HEK293 (cell line): ENCODE measurements around the gene GNRHR.
"Not testable (repeated sequence)": the region's sequence is repeated elsewhere in the genome, so short reads cannot be mapped to it uniquely, and the experiment has no call there.

Experiments
- CTCF ChIA-PET: fragments of 350-600 bp; formaldehyde crosslinking; extraction: SDS; loops from one replicate; lab custom pipeline; 2021; ENCODE audit warnings: antibody characterized with exemption; lab: Yijun Ruan, JAX
- POLR2A ChIA-PET: fragments of 300-600 bp; formaldehyde crosslinking; extraction: SDS; loops from one replicate; lab custom pipeline; 2020; ENCODE audit warnings: antibody characterized with exemption, inconsistent platforms; lab: Yijun Ruan, JAX
- H3K27ac ChIP-seq: fragments of 200-500 bp; sonication (Bioruptor generic); 2 replicates; pipeline ENCODE4 v1.5.1; 2014; ENCODE audit warnings: low read depth, low read length, control low read depth, inconsistent platforms; ENCODE audit errors: extremely low read depth
- H3K36me3 ChIP-seq, 2 experiments: fragments of 200-500 bp in 1 of 2; sonication (Bioruptor generic) in 1 of 2; 1 replicate in 1 of 2; 2 replicates in 1 of 2; pipeline ENCODE4 v1.5.1; 2014 to 2017; ENCODE audit warnings: inconsistent platforms in 2 of 2, low read length in 2 of 2; ENCODE audit not compliant: control insufficient read depth in 2 of 2, insufficient read depth in 1 of 2
- H3K4me1 ChIP-seq: fragments of 200-500 bp; sonication (Bioruptor generic); 2 replicates; pipeline ENCODE4 v1.5.1; 2014; ENCODE audit warnings: mild to moderate bottlenecking, low read length, inconsistent platforms; ENCODE audit not compliant: control insufficient read depth, insufficient read depth
- H3K4me3 ChIP-seq: 2 replicates; pipeline ENCODE4 v1.5.1; 2011; ENCODE audit warnings: low read depth, mild to moderate bottlenecking, control low read depth, low read length, moderate library complexity
- H3K9me3 ChIP-seq: fragments of 200-500 bp; sonication (Bioruptor generic); 2 replicates; pipeline ENCODE4 v1.5.1; 2014; ENCODE audit warnings: low read depth, low read length, inconsistent platforms; ENCODE audit not compliant: control insufficient read depth, insufficient read depth
- CTCF ChIP-seq: fragments of 450-650 bp; formaldehyde crosslinking; IDR thresholded peaks from 2 replicates; pipeline ENCODE4 v1.5.1; 2016; ENCODE audit warnings: missing biosample characterization, missing genetic modification characterization
- PRDM4 ChIP-seq: fragments of 450-650 bp; formaldehyde crosslinking; IDR thresholded peaks from 2 replicates; pipeline ENCODE4 v1.5.1; 2017; ENCODE audit warnings: missing biosample characterization, missing genetic modification characterization
- SETDB1 ChIP-seq: IDR thresholded peaks from one replicate; pipeline ENCODE4 v1.6.1; 2017; ENCODE audit warnings: mild to moderate bottlenecking, low read length, moderate library complexity, mixed read lengths; ENCODE audit not compliant: insufficient read length
- ZNF549 ChIP-seq: fragments of 450-650 bp; IDR thresholded peaks from 2 replicates; pipeline ENCODE4 v1.5.1; 2018; ENCODE audit warnings: missing biosample characterization, missing genetic modification characterization, mild to moderate bottlenecking, inconsistent platforms, moderate library complexity
- ZNF558 ChIP-seq: fragments of 450-650 bp; formaldehyde crosslinking; IDR thresholded peaks from 2 replicates; pipeline ENCODE4 v1.5.1; 2016; ENCODE audit warnings: missing biosample characterization, missing genetic modification characterization
- ZNF600 ChIP-seq: fragments of 450-650 bp; formaldehyde crosslinking; IDR thresholded peaks from 2 replicates; pipeline ENCODE4 v1.5.1; 2016; ENCODE audit warnings: missing biosample characterization, missing genetic modification characterization
- ZNF776 ChIP-seq: fragments of 450-650 bp; formaldehyde crosslinking; IDR thresholded peaks from 2 replicates; pipeline ENCODE4 v1.5.0; 2017; ENCODE audit warnings: missing biosample characterization, missing genetic modification characterization, borderline replicate concordance
- ZNF792 ChIP-seq: fragments of 450-650 bp; formaldehyde crosslinking; IDR thresholded peaks from 2 replicates; pipeline ENCODE4 v1.5.1; 2016; ENCODE audit warnings: missing biosample characterization, missing genetic modification characterization
- ZSCAN5A ChIP-seq: fragments of 450-650 bp; formaldehyde crosslinking; IDR thresholded peaks from 2 replicates; pipeline ENCODE4 v1.5.1; 2016; ENCODE audit warnings: missing biosample characterization, missing genetic modification characterization

The GNRHR gene

GRCh38 chr4:67730511-67730910 is 23.7 kb downstream of the GNRHR start:
- POLR2A ChIA-PET, H3K4me3 ChIP-seq, H3K27ac ChIP-seq, CTCF ChIA-PET, H3K4me1 ChIP-seq, H3K36me3 ChIP-seq, H3K9me3 ChIP-seq: not testable (repeated sequence)

GRCh38 chr4:67727124-67727850 is 26.9 kb downstream of the GNRHR start:
- CTCF ChIA-PET: interaction anchor here (0.7 to 0.9 kb wide), 2 partner anchors 19 to 184 kb away, joined by 3 read pairs; no protein-coding TSS in a partner anchor
- Histone ChIP-seq H3K9me3 (no peaks in the 10 kb centered on the region), H3K36me3 (peaks cover 0 to 4% of the 10 kb centered on the region in 2 experiments; a peak in 1 of 3 replicates), H3K27ac (no peak overlapping the region), H3K4me1 (no peaks in the 10 kb centered on the region), H3K4me3 (no peak overlapping the region)
- POLR2A ChIA-PET: no interaction called here
- TF ChIP-seq ZNF549 (tag by site-specific recombination): peak; percentile 51; the same call in 1 of the 2 replicates
- peak; percentile 96 for TF ChIP-seq SETDB1
- TF ChIP-seq ZNF558: no peak
- no peak for TF ChIP-seq CTCF (tag by site-specific recombination)

- TF ChIP-seq PRDM4 (no peak), ZNF776 (tag by site-specific recombination) (no peak), ZNF792 (tag by site-specific recombination) (no peak), ZSCAN5A (no peak)
- ChIA-PET POLR2A (no interaction called here), CTCF (no interaction called here)
- H3K27ac ChIP-seq: no peak overlapping the region
- H3K9me3 ChIP-seq: no peaks in the 10 kb centered on the region
- no peaks in the 10 kb centered on the region for H3K4me1 ChIP-seq
- H3K36me3 ChIP-seq: peaks cover 0 to 10% of the 10 kb centered on the region in 2 experiments; a peak in 1 of 3 replicates
- no peak overlapping the region for H3K4me3 ChIP-seq
These were observed 28.2 kb downstream of the GNRHR start for GRCh38 chr4:67725981-67726380.

GRCh38 chr4:67725132-67725531 is 29.1 kb downstream of the GNRHR start:
- Histone ChIP-seq H3K36me3 (peaks cover 0 to 18% of the 10 kb centered on the region in 2 experiments; a peak in 1 of 3 replicates), H3K4me1 (no peaks in the 10 kb centered on the region), H3K9me3 (no peaks in the 10 kb centered on the region), H3K4me3 (no peak overlapping the region), H3K27ac (no peak overlapping the region)
- ChIA-PET CTCF (no interaction called here), POLR2A (no interaction called here)
- TF ChIP-seq ZNF600 (tag by site-specific recombination): no peak
